ENCODE results near the gene ANK2. TPM values are rescaled to one million over a fixed set of nuclear protein-coding genes. Genes with fewer than 3 reads are reported as not detected.
A peak's percentile ranks its signal among the peaks of the same experiment; 100 is the strongest.

Gene ANK2
- total and polyA plus RNA-seq, 2 donors: 9.0 to 149 TPM

DNA sequence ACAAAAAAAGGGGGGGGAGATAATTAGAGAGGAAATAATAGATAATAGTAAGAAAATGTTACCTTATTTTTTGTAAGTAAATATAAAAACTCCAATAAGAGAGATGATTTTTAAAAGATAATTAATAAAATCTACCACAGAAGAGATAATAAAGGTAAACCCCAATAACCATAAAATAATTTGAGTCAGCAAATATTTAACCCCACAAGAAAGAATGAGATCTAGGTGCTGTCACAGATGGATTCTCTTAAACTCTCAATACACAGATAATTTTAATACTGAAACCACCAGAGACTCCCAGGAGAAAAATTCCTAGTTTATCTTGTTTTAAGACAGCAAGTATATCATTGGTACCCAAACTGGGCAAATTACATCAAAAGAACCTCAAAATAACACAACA, 341.4 kb downstream of the ANK2 start:
- H3K27ac ChIP-seq (ENCODE audit: low read depth): no peak overlapping the region

DNA sequence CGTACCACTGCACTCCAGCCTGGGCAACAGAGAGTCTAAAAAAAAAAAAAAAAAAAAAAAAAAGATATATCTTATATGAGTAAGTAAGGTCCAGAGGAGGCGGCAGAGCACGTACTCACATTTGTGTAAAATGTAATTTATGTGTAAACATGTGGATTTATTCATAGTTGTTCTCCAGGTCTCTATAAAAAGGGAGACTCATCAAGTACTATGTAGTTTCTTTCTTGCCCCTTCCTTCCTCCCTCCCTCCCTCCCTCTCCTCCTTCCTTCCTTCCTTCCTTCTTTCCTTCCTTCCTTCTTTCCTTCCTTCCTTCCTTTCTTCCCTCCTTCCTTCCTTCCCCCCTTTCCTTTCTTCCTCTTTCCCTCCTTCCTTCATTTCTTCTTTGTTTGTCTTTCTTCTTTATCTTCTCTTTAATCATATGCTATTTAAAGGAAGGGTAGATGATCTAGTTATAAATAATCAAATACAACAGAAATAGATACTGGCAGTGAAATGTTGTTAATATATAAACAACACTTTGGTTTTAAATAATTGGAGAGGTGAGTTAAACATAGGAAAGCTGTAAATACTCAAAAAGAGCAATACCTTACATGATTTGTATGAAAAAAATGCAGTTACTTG, 344.8 kb downstream of the ANK2 start:
- Histone ChIP-seq H3K4me3 (ENCODE audit: low read depth, low read length) (no peak overlapping the region), H3K27ac (ENCODE audit: low read depth) (no peak overlapping the region), H3K36me3 (ENCODE audit: insufficient read depth) (no peaks in the 10 kb centered on the region), H3K4me1 (ENCODE audit: insufficient read depth) (no peaks in the 10 kb centered on the region)
- WGBS: 67% methylated on average over 3 of the region's 3 CpGs
- no peak for DNase-seq (ENCODE audit: extremely low spot score)

More for the DNA sequence above, 341.4 kb downstream of the ANK2 start:
- Histone ChIP-seq H3K4me1 (ENCODE audit: insufficient read depth) (no peaks in the 10 kb centered on the region), H3K36me3 (ENCODE audit: insufficient read depth) (no peaks in the 10 kb centered on the region), H3K4me3 (ENCODE audit: low read depth, low read length) (no peak overlapping the region)
- no peak for DNase-seq (ENCODE audit: extremely low spot score)

DNA sequence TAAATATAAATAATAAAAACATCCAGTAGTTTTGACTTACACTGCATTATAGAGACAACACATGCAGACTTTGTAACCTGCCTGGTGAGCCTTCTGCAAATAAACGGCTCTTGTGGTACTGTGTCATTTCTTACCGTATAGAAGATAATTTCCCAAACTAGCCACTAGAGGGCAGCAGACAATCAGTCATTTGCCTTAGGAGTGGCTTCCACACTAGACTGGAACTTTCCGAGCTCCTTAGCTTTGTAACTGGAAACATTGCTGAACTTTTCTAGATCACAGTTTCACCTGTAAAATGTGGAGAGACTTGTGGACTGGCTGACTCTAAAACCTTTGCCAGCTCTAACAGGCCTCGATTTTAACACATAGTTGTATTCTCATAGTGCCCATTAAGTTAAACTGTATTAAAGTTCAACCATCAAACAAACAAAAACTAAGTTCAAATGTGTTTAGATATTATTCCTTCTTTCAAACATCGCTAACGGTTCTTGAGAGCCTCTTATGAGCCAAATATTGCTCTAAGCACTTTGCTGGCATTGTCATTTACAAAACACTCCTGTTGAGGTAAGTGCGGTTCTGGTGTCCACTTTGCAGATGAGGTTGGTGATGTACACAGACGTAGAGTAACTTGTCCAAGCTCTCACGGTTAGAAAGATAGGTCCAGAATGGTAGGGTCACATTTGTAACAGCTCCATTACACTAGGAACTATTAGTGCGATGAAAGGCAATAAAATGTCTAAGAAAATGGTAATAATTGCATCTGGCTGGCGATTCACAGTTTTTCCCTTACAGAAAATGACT, 345.5 kb downstream of the ANK2 start:
- no peak overlapping the region for H3K27ac ChIP-seq (ENCODE audit: low read depth)
- no peaks in the 10 kb centered on the region for H3K36me3 ChIP-seq (ENCODE audit: insufficient read depth)
- WGBS: 49% methylated on average over 11 of the region's 11 CpGs
- DNase-seq (ENCODE audit: extremely low spot score): peak; percentile 80
- no peak overlapping the region for H3K4me3 ChIP-seq (ENCODE audit: low read depth, low read length)
- no peaks in the 10 kb centered on the region for H3K4me1 ChIP-seq (ENCODE audit: insufficient read depth)

DNA sequence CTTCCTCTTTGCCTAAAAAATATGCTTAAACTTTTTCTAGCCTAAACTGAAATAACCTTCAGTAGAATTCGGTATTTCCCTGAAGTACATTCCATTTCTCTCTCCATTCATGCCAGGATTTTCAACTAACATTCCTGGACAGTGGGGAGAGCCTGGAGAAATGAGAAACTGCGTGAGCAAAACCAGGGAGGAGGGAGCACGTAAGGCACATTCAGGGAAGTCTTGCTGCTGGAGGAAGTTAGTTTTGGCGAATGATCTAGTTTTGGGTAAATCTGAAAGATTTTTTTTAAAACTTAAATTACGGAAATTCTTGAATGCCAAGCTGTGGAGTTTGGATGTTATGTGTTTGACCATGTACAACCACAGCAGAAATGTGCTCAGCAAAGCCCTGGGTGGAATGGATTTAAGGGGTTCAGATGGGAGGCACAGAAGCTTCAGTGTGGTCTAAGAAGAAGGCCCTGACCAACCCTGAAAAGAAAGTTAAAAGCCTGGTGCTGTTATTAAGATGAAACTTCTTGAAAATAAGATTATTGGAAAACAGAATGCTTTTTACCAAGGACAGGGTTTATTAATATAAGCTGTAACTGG, 347.8 kb downstream of the ANK2 start:
- Histone ChIP-seq H3K36me3 (ENCODE audit: insufficient read depth) (no peaks in the 10 kb centered on the region), H3K4me1 (ENCODE audit: insufficient read depth) (no peaks in the 10 kb centered on the region), H3K4me3 (ENCODE audit: low read depth, low read length) (no peak overlapping the region), H3K27ac (ENCODE audit: low read depth) (no peak overlapping the region)
- no peak for DNase-seq (ENCODE audit: extremely low spot score)
- 21% methylated on average over 5 of the region's 5 CpGs for WGBS

DNA sequence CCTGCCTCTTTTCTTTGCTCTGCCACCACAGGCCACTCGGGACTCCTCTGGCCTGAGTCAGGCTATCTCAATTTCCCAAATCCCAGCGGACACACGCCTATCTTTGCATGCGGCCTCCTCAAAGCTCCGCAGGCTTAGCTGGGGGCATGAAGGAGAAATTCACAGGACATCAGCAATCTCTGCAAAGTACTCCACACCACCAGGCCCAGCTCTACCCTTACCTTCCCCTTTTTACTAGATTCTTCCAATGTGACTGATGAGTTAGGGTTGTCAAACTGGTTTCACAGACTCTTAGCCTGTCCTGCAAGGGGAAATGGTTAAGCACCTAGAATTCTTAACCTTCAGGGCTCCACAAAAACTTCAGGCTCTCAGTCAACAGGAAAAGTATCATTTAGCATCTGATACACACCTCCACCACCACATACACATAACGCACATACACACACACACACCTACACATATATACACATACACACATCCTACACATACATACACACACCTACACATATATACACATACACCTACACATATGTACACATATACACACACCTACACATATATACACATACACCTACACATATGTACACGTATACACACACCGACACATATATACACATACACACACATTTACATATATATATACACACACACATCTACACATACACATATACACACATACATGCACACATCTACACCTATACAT, 349.1 kb downstream of the ANK2 start:
- H3K4me1 ChIP-seq (ENCODE audit: insufficient read depth): no peaks in the 10 kb centered on the region

DNA sequence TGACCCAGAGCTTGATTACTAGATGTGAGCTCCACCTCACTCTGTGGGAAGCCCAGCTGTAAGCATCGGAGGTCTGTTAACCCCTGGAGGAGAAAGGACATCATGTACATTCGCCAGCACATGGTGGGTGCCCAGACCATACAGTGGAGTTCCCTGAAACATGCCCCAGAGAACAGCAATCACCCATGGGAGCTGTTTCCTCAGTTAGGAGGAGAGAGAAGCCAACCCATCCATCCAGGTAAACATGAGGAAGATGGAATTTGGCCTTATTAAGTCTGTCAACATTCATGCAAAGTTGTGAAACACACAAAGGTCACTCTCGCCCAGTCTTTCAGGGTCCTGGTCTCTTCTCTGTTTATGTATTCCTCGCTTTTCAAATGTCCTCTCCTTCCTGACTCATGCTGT, 354.7 kb downstream of the ANK2 start:
- H3K4me3 ChIP-seq (ENCODE audit: low read depth, low read length): no peak overlapping the region
- no peak overlapping the region for H3K27ac ChIP-seq (ENCODE audit: low read depth)
- 94% methylated on average over 4 of the region's 4 CpGs for WGBS
- H3K36me3 ChIP-seq (ENCODE audit: insufficient read depth): no peaks in the 10 kb centered on the region
- DNase-seq (ENCODE audit: extremely low spot score): no peak
- H3K4me1 ChIP-seq (ENCODE audit: insufficient read depth): no peaks in the 10 kb centered on the region

More for the DNA sequence above, 349.1 kb downstream of the ANK2 start:
- H3K36me3 ChIP-seq (ENCODE audit: insufficient read depth): no peaks in the 10 kb centered on the region
- H3K27ac ChIP-seq (ENCODE audit: low read depth): no peak overlapping the region
- no peak overlapping the region for H3K4me3 ChIP-seq (ENCODE audit: low read depth, low read length)
- 88% methylated on average over 7 of the region's 8 CpGs for WGBS
- no peak for DNase-seq (ENCODE audit: extremely low spot score)

DNA sequence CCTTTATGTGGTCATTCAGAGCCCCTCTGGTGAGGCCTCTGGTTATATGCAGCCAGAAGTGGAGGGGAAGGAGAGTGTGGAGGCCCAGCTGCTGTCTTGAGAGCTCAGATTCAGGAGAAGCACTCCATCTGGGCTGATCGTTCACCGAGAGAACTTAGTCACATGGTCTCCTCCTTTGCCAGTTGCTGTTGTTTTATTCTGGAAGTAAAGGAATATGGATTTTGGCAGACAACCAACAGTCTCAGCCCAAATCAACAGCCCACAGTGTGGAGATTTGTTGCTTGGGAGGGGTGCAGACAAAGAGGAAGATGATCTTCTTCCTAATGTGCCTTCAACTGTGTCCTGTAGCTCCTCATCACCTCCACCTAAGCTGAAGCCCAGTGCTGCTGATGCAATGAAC, 355.4 kb downstream of the ANK2 start:
- no peak overlapping the region for H3K27ac ChIP-seq (ENCODE audit: low read depth)
- no peaks in the 10 kb centered on the region for H3K36me3 ChIP-seq (ENCODE audit: insufficient read depth)
- H3K4me1 ChIP-seq (ENCODE audit: insufficient read depth): no peaks in the 10 kb centered on the region
- WGBS: 28% methylated on average over 2 of the region's 2 CpGs
- H3K4me3 ChIP-seq (ENCODE audit: low read depth, low read length): no peak overlapping the region
- DNase-seq (ENCODE audit: extremely low spot score): no peak

DNA sequence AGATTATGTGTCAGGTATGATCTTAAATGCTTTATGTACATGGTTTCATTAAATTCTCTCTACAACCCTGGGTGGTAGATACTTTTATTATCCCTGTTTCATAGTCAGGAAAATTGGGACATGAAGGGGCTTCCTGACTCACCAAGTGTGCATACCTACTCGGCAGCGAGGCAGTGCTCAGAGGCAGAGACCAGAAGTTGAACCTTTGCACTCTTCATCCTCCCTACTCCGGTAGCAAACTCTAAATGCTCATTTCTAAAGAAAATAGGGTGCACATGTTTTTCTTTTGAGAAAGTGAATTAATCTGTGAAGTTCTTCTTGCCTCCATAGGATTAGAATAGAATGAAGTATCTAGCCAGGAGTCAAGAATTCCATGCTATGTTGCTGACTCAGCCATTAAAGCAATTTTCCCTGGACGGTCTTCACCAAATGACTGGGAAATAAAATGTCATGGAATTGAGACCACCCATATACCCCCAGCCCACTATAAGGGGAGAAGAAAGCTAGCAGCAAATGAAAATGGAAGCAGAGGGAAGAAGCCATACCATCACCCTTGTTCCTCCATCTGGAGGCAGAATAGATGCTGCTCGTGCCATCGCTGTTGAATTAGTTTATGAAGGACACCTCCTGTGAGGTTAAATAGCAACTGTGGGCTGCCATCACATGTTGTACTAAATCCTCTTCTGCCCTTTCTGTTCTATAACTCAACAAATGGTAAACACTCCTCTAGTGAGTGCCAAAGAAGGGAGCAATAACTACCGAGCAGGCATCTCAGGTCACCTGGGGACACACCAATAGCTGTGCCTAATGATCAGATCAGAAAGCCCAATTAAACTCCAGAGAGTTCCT, 356.6 kb downstream of the ANK2 start:
- Histone ChIP-seq H3K36me3 (ENCODE audit: insufficient read depth) (no peaks in the 10 kb centered on the region), H3K27ac (ENCODE audit: low read depth) (no peak overlapping the region), H3K4me1 (ENCODE audit: insufficient read depth) (no peaks in the 10 kb centered on the region), H3K4me3 (ENCODE audit: low read depth, low read length) (no peak overlapping the region)
- no peak for DNase-seq (ENCODE audit: extremely low spot score)
- 83% methylated on average over 7 of the region's 7 CpGs for WGBS

DNA sequence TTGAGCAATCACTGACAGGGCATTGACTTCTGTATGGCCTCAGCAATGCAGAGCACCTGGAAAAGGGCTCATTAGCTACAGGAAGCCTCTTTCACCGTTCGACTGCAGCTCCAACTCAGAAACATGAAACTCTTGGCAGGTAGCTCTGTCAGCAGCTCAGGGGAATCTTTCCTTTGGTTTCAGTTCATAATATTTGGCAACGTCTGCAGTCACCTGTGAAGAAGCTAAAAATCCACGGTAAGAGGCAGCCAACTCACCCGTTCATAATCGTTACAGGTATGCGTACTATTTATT, 357.2 kb downstream of the ANK2 start:
- Histone ChIP-seq H3K36me3 (ENCODE audit: insufficient read depth) (no peaks in the 10 kb centered on the region), H3K27ac (ENCODE audit: low read depth) (no peak overlapping the region), H3K4me1 (ENCODE audit: insufficient read depth) (no peaks in the 10 kb centered on the region), H3K4me3 (ENCODE audit: low read depth, low read length) (no peak overlapping the region)
- no peak for DNase-seq (ENCODE audit: extremely low spot score)
- 83% methylated on average over 7 of the region's 7 CpGs for WGBS

DNA sequence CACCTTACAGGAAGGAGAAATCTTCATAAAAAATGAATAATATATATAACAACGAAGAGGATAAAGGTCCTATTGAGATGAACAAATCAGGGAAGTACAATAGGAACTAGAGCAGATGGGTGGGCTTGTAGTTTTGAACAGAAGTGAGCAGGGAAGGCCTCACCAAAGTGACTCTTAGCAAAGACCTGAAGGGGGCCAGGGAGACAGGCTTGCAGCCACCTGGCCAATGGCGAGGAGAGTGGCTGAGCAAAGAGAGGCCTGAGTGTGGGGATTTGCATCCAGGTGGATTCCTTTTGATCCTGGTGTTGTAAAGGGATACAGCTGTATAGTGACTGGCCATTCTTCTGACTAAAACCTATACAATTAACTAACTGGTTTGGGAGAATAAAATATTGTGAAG, 358.0 kb downstream of the ANK2 start:
- 91% methylated on average over 2 of the region's 2 CpGs for WGBS
- H3K27ac ChIP-seq (ENCODE audit: low read depth): no peak overlapping the region

DNA sequence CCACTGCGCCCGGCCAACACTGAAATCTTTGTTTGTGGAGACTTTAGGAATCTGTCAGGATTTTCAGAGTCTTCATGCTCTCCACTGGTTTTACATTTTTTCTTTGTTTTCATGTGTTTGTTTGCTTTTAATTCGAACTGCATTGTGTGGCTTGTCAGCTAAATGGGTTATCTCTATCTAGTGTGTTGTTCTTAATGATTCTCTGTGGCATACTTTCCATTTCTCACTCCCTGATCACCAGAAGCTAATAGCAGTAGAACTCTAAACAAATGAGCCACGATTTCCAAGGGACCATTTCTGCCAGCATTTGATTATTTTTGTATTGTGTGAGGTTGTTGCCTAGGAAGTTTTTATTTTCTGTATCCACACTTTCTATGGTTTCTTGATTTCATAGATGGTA, 359.7 kb downstream of the ANK2 start:
- no peak overlapping the region for H3K27ac ChIP-seq (ENCODE audit: low read depth)
- no peak for DNase-seq (ENCODE audit: extremely low spot score)
- no peaks in the 10 kb centered on the region for H3K4me1 ChIP-seq (ENCODE audit: insufficient read depth)
- H3K36me3 ChIP-seq (ENCODE audit: insufficient read depth): no peaks in the 10 kb centered on the region
- 46% methylated on average over 4 of the region's 4 CpGs for WGBS
- H3K4me3 ChIP-seq (ENCODE audit: low read depth, low read length): no peak overlapping the region

More for the DNA sequence above, 358.0 kb downstream of the ANK2 start:
- no peaks in the 10 kb centered on the region for H3K4me1 ChIP-seq (ENCODE audit: insufficient read depth)
- H3K36me3 ChIP-seq (ENCODE audit: insufficient read depth): no peaks in the 10 kb centered on the region
- DNase-seq (ENCODE audit: extremely low spot score): no peak
- no peak overlapping the region for H3K4me3 ChIP-seq (ENCODE audit: low read depth, low read length)

DNA sequence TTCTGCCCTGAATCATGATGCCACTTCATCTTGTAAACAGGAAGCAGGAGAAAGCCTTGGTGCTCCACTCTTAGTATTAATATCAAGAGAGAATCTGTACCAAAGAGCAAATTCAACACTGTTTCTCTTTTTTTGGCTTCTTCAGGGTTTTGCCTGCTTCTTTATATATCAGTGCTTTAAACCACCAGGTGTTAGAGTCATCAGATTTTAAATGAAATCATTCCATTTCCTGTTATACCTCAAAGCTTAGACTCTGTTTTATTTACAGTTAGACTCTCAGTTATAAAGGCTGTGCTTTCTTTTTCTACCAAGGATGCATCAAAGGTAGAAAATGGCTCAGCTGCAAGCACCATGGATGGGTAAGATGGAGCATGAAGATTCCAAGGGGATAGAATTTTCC, 361.2 kb downstream of the ANK2 start:
- Histone ChIP-seq H3K36me3 (ENCODE audit: insufficient read depth) (no peaks in the 10 kb centered on the region), H3K4me1 (ENCODE audit: insufficient read depth) (no peaks in the 10 kb centered on the region), H3K27ac (ENCODE audit: low read depth) (no peak overlapping the region), H3K4me3 (ENCODE audit: low read depth, low read length) (no peak overlapping the region)
- no peak for DNase-seq (ENCODE audit: extremely low spot score)

DNA sequence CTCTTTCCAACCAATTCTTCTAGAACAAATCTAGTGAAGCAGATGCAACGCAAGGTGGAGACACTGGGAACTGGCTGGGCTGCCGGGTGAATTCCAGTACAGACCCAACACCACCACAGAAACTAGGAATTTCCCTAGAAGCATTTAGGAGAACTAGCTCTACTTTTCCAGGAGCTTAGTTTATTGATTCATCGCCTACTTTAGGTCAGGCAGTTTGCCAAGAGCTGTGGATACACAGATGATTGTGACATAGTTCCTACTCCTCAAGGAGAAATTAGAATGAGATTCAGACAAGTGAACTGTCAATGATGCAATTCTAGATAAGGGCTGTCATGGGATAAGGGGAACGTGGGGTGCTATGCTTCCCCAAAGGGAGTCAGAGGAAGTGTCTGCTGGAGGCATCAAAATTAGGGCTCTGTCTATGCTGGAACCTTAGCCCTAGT, 362.1 kb downstream of the ANK2 start:
- Histone ChIP-seq H3K36me3 (ENCODE audit: insufficient read depth) (no peaks in the 10 kb centered on the region), H3K4me3 (ENCODE audit: low read depth, low read length) (no peak overlapping the region), H3K27ac (ENCODE audit: low read depth) (no peak overlapping the region), H3K4me1 (ENCODE audit: insufficient read depth) (no peaks in the 10 kb centered on the region)
- WGBS: 59% methylated on average over 4 of the region's 4 CpGs
- no peak for DNase-seq (ENCODE audit: extremely low spot score)
